Astrocyte (in vitro differentiated cells and primary cell): ENCODE data around the gene HABP4.

Experiments
- EZH2 ChIP-seq: IDR thresholded peaks from 2 replicates; pipeline ENCODE4 v1.6.1; 2012; ENCODE audit warnings: mild to moderate bottlenecking, low read length, inconsistent platforms; ENCODE audit not compliant: insufficient read depth
- TF ChIP-seq, protein P1 (sequence below): IDR thresholded peaks from 2 replicates; pipeline ENCODE4 v1.5.1; 2011; ENCODE audit warnings: low read depth, mild to moderate bottlenecking, inconsistent platforms, low read length, moderate library complexity; ENCODE audit not compliant: insufficient read depth

DNA sequence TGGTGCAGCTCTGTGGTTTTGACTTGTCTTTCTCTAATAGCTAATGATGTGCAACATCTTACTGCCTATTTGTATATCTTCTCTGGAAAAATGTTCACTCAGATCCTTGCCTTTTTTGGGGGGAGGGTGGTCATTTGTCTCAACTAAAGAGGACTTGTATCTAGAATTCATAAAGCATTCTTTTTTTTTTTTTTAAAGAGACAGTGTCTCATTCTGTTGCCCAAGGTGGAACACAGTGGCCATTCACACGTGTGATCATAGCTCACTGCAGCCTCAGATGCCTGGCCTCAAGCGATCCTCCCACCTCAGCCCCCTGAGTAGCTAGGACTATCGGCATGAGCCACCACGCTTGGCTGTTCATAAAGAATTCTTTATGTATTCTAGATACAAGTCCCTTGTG is 33.2 kb downstream of the HABP4 start:
- TF ChIP-seq, protein P1, sequence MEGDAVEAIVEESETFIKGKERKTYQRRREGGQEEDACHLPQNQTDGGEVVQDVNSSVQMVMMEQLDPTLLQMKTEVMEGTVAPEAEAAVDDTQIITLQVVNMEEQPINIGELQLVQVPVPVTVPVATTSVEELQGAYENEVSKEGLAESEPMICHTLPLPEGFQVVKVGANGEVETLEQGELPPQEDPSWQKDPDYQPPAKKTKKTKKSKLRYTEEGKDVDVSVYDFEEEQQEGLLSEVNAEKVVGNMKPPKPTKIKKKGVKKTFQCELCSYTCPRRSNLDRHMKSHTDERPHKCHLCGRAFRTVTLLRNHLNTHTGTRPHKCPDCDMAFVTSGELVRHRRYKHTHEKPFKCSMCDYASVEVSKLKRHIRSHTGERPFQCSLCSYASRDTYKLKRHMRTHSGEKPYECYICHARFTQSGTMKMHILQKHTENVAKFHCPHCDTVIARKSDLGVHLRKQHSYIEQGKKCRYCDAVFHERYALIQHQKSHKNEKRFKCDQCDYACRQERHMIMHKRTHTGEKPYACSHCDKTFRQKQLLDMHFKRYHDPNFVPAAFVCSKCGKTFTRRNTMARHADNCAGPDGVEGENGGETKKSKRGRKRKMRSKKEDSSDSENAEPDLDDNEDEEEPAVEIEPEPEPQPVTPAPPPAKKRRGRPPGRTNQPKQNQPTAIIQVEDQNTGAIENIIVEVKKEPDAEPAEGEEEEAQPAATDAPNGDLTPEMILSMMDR = no peak
- TF ChIP-seq EZH2 = no peak
